NCI-H1436 (cell line): ENCODE results near the gene ECEL1.
"Not testable (repeated sequence)": the region's sequence is repeated elsewhere in the genome, so short reads cannot be mapped to it uniquely, and the experiment has no call there.

ENCODE experiments used
- DNase-seq: peaks from one replicate; lab custom pipeline; 2025; lab: John Stamatoyannopoulos, UW

ECEL1 gene

GRCh38 chr2:232487385-232488096, at the start of gene ECEL1:
ECEL1 (minus strand) TSS chr2:232487834; CDS start chr2:232486653, 1,181 bp downstream.
- no peak for DNase-seq

GRCh38 chr2:232537079-232537478, 49.4 kb upstream of the ECEL1 start:
- DNase-seq, result no peak

GRCh38 chr2:232535761-232536530, 48.3 kb upstream of the ECEL1 start:
- no peak for DNase-seq

GRCh38 chr2:232534940-232535651, 47.5 kb upstream of the ECEL1 start:
- no peak for DNase-seq

- no peak for DNase-seq
Measured at GRCh38 chr2:232533944-232534710, 46.5 kb upstream of the ECEL1 start.

GRCh38 chr2:232532821-232533220, 45.2 kb upstream of the ECEL1 start:
- DNase-seq, result not testable (repeated sequence)

GRCh38 chr2:232532419-232532818, 44.8 kb upstream of the ECEL1 start:
- DNase-seq, result peak; percentile 12

- no peak for DNase-seq
Measured at GRCh38 chr2:232530626-232531260, 43.1 kb upstream of the ECEL1 start.

- no peak for DNase-seq
Measured at GRCh38 chr2:232529806-232530547, 42.3 kb upstream of the ECEL1 start.

- DNase-seq, result no peak
Measured at GRCh38 chr2:232528746-232529460, 41.3 kb upstream of the ECEL1 start.

GRCh38 chr2:232527905-232528470, 40.4 kb upstream of the ECEL1 start:
- DNase-seq, result no peak

GRCh38 chr2:232526372-232526941, 38.8 kb upstream of the ECEL1 start:
- DNase-seq, result no peak

- no peak for DNase-seq
Measured at GRCh38 chr2:232525791-232526371, 38.2 kb upstream of the ECEL1 start, which contains the start of gene CHRND. CHRND (plus strand) TSS chr2:232526160; CDS start chr2:232526216, 56 bp downstream.

- no peak for DNase-seq
Measured at GRCh38 chr2:232525199-232525598, 37.6 kb upstream of the ECEL1 start.

- DNase-seq, result no peak
Measured at GRCh38 chr2:232524771-232525170, 37.1 kb upstream of the ECEL1 start.

- DNase-seq, result no peak
Measured at GRCh38 chr2:232523682-232524597, 36.3 kb upstream of the ECEL1 start.

GRCh38 chr2:232523402-232523681, 35.7 kb upstream of the ECEL1 start:
- no peak for DNase-seq
